ENCODE data around the gene CHRNA7.

The CHRNA7 gene

DNA sequence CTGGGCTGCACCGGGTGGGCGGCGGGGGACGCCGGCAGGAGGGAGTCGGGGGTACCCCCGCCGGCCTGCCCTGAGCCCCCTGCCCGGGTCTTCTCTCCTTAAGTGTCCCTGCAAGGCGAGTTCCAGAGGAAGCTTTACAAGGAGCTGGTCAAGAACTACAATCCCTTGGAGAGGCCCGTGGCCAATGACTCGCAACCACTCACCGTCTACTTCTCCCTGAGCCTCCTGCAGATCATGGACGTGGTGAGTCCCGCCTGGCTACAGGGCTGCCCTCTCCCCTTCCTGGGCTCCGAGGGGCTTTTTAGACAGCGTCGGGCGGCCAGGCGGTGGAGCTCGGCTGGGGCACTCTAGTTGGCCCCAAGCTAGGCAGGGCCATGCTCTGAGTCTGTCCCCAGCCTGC is 480 bp downstream of the CHRNA7 start:
- Histone ChIP-seq H3K27me3 (ENCODE audit: low read depth, low read length) (peaks cover 5% of the 10 kb centered on the region), H3K9me3 (ENCODE audit: control insufficient read depth in 1 of 2, low read length in 2 of 2) (no peaks in the 10 kb centered on the region), H3K4me3 (ENCODE audit: low read depth in 1 of 2, low read length in 2 of 2) (peak overlapping the region; percentile 41 to 70), H3K4me1 (ENCODE audit: control insufficient read depth in 1 of 2, insufficient read depth in 2 of 2, low read length in 2 of 2) (peaks cover 0 to 19% of the 10 kb centered on the region in 2 donors), H3K27ac (ENCODE audit: low read length) (no peak overlapping the region), H3K36me3 (ENCODE audit: control insufficient read depth in 1 of 2, insufficient read depth in 2 of 2, low read length in 2 of 2) (no peaks in the 10 kb centered on the region)

DNA sequence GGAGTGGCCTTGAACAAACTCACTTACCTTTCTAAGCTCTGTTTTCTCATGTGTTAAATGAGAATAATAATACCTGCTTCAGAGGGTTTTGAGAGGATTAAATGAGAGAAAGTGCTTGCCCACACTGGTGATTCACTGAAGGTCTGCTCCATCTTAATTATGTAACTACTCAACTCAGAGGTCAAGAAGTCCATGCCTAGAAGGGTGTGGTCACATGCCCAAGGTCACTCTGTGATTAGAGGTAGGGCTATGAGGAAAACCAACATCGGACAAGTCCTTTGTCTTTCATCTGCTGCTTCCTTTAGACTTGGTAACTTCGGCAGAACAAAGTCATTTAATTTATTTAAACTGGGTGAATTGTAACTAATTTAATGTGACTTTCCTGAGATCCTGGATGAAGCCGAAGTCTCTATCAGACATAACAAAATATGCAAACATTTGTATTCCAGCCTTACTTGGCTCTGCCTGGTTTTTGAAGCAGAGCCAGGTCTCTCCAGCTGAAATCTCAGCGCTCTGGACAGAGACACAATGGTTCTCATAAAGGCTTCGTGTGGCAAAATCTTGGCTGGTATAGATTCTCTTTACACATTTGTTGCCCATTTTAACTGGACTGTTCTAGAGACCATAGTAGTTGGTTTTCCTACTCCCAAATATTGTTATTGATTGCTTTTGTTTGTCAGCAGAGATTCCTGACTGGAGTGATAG is 3.0 kb downstream of the CHRNA7 start:
- peaks cover 5% of the 10 kb centered on the region for H3K27me3 ChIP-seq (ENCODE audit: low read depth, low read length)
- H3K4me1 ChIP-seq (ENCODE audit: control insufficient read depth in 1 of 2, insufficient read depth in 2 of 2, low read length in 2 of 2) = peaks cover 0 to 19% of the 10 kb centered on the region in 2 donors
- no peaks in the 10 kb centered on the region for H3K9me3 ChIP-seq (ENCODE audit: control insufficient read depth in 1 of 2, low read length in 2 of 2)
- no peak overlapping the region for H3K27ac ChIP-seq (ENCODE audit: low read length)
- H3K4me3 ChIP-seq (ENCODE audit: low read depth in 1 of 2, low read length in 2 of 2) = no peak overlapping the region
- H3K36me3 ChIP-seq (ENCODE audit: control insufficient read depth in 1 of 2, insufficient read depth in 2 of 2, low read length in 2 of 2) = no peaks in the 10 kb centered on the region

DNA sequence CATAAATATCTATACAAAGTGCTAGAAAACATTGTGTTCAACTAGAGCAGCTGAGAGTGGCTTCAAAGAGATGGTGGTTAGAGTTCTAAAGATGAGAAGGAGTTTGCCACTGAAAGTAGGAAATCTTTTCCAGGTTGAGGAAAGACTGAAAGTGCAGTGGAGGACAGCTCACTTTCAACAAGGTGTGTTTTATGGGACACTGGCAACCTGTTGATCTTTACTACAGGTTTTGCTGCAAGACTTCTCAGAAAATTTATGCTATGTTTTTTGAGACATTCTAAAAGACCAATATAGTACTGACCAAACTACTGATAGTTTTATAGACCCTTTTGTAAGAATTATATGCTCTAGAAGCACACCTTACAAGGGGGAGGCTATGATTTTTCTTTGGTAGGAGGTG is 3.8 kb downstream of the CHRNA7 start:
- no peaks in the 10 kb centered on the region for H3K9me3 ChIP-seq (ENCODE audit: control insufficient read depth in 1 of 2, low read length in 2 of 2)

DNA sequence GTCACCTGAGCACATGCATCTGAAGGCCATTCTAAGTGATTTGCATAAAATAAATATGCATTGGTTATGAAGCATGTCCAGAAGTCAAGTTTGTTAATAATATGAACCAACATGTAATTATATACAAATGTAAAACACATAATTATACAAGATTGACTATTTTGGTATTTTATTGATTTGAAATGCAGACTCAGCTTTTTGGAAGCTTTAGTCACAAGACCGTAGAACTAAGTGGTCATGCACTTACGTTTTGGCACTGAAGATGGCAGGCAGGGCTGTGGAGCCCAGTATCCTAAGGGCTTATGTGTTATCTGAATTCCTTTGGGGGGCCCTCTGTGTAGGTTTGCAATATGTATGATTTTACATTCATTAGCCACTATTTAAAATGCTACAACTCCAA is 5.0 kb downstream of the CHRNA7 start:
- H3K27ac ChIP-seq (ENCODE audit: low read length) = no peak overlapping the region
- no peaks in the 10 kb centered on the region for H3K36me3 ChIP-seq (ENCODE audit: control insufficient read depth in 1 of 2, insufficient read depth in 2 of 2, low read length in 2 of 2)
- H3K4me1 ChIP-seq (ENCODE audit: control insufficient read depth in 1 of 2, insufficient read depth in 2 of 2, low read length in 2 of 2) = peaks cover 0 to 8% of the 10 kb centered on the region in 2 donors
- no peaks in the 10 kb centered on the region for H3K9me3 ChIP-seq (ENCODE audit: control insufficient read depth in 1 of 2, low read length in 2 of 2)
- no peak overlapping the region for H3K4me3 ChIP-seq (ENCODE audit: low read depth in 1 of 2, low read length in 2 of 2)
- no peaks in the 10 kb centered on the region for H3K27me3 ChIP-seq (ENCODE audit: low read depth, low read length)

More for the DNA sequence above, 3.8 kb downstream of the CHRNA7 start:
- Histone ChIP-seq H3K27me3 (ENCODE audit: low read depth, low read length) (peaks cover 2% of the 10 kb centered on the region), H3K4me1 (ENCODE audit: control insufficient read depth in 1 of 2, insufficient read depth in 2 of 2, low read length in 2 of 2) (peaks cover 0 to 16% of the 10 kb centered on the region in 2 donors), H3K36me3 (ENCODE audit: control insufficient read depth in 1 of 2, insufficient read depth in 2 of 2, low read length in 2 of 2) (no peaks in the 10 kb centered on the region), H3K4me3 (ENCODE audit: low read depth in 1 of 2, low read length in 2 of 2) (no peak overlapping the region), H3K27ac (ENCODE audit: low read length) (no peak overlapping the region)

DNA sequence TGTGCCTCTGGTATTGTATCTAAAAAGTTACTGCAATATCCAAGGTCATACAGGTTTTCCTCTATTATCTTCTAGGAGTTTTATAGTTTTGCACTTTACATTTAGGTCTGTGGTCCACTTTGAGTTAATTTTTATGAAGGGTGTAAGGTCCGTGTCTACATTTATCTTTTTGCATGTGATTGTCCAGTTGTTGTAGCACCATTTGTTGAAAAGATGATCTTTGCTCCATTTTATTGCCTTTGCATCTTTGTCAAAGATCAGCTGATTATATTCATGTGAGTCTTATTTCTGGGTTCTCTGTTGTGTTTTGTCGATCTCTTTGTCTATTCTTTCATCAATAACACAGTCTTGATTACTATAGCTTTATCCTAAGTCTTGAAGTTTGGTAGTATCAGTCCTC is 6.7 kb downstream of the CHRNA7 start:
- Histone ChIP-seq H3K4me3 (ENCODE audit: low read depth in 1 of 2, low read length in 2 of 2) (no peak overlapping the region), H3K4me1 (ENCODE audit: control insufficient read depth in 1 of 2, insufficient read depth in 2 of 2, low read length in 2 of 2) (no peaks in the 10 kb centered on the region), H3K27ac (ENCODE audit: low read length) (no peak overlapping the region), H3K36me3 (ENCODE audit: control insufficient read depth in 1 of 2, insufficient read depth in 2 of 2, low read length in 2 of 2) (no peaks in the 10 kb centered on the region), H3K9me3 (ENCODE audit: control insufficient read depth in 1 of 2, low read length in 2 of 2) (no peaks in the 10 kb centered on the region), H3K27me3 (ENCODE audit: low read depth, low read length) (no peaks in the 10 kb centered on the region)

DNA sequence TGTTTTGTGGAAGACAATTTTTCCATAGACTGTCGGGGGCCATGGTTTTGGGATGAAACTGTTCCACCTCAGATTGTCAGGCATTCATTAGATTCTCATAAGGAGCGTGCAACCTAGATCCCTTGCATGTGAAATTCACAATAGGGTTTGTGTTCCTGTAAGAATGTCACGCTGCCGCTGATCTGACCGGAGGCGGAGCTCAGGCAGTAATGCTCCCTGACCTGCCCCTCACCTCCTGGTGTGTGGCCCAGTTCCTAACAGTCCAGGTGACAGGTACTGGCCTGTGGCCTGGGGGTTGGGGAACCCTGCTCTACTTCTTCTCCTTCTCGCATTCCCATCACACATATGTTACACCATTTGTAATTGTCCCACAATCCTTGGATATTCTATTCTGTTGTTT is 11.0 kb downstream of the CHRNA7 start:
- H3K4me1 ChIP-seq (ENCODE audit: control insufficient read depth in 1 of 2, insufficient read depth in 2 of 2, low read length in 2 of 2) = no peaks in the 10 kb centered on the region
- no peaks in the 10 kb centered on the region for H3K9me3 ChIP-seq (ENCODE audit: control insufficient read depth in 1 of 2, low read length in 2 of 2)
- H3K36me3 ChIP-seq (ENCODE audit: control insufficient read depth in 1 of 2, insufficient read depth in 2 of 2, low read length in 2 of 2) = no peaks in the 10 kb centered on the region
- no peak overlapping the region for H3K4me3 ChIP-seq (ENCODE audit: low read depth in 1 of 2, low read length in 2 of 2)
- H3K27ac ChIP-seq (ENCODE audit: low read length) = no peak overlapping the region
- H3K27me3 ChIP-seq (ENCODE audit: low read depth, low read length) = no peaks in the 10 kb centered on the region

DNA sequence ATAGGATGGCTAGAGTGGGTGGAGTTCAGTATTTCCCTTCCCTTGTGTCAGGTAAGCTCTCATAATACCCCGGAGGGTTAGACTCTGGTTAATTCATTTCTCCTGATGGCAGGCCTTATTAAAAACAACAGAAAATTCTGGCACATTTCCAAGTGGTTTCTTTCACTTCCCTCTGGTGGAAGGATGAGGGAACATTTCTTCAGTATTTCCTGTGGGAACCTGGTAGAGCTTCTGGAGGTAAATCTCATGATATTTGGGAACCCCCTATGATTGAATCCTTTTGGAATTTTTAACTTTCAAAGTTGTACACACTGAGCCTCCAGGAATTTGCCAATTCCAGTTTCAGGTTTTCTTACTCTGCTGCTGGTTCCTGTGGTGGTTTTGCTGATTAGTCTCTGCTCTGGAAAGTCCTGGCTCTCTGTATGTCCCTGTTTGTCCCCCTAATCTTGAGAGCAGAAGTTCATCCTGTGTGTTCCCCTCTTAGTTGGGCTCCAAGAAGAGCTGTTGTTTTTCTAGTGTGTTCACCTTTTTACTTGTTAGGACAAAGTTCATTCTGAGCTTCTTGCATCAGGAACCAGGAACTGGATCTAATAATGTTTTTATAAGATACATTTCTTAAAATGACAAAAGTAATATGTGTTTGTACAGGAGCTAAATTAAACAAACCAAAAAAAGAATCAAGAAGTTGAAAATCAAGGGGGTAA is 12.1 kb downstream of the CHRNA7 start:
- Histone ChIP-seq H3K27ac (ENCODE audit: low read length) (peak overlapping the region; percentile 42), H3K4me1 (ENCODE audit: control insufficient read depth in 1 of 2, insufficient read depth in 2 of 2, low read length in 2 of 2) (no peaks in the 10 kb centered on the region)

DNA sequence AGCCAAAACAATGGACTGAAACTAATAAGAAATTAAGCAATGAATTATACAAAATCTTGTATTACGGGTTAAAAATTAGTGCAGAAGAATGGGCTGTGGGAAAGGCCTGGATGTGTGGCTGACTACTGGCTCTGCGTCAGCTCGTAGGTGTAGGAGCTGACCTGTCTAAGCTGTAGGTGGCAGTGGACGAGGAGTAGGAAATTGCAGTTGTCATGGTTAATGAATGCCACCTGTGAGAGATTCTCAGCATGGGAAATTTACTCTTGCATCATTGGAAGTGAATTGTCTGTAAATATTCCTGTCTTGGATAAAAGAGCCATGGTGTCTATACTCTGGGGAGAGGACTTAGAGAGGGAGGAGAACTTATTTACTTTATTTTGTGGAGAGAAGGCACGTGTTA is 23.4 kb downstream of the CHRNA7 start:
- Histone ChIP-seq H3K27me3 (ENCODE audit: low read depth, low read length) (no peaks in the 10 kb centered on the region), H3K9me3 (ENCODE audit: control insufficient read depth in 1 of 2, low read length in 2 of 2) (no peaks in the 10 kb centered on the region), H3K27ac (ENCODE audit: low read length) (no peak overlapping the region), H3K36me3 (ENCODE audit: control insufficient read depth in 1 of 2, insufficient read depth in 2 of 2, low read length in 2 of 2) (no peaks in the 10 kb centered on the region), H3K4me1 (ENCODE audit: control insufficient read depth in 1 of 2, insufficient read depth in 2 of 2, low read length in 2 of 2) (no peaks in the 10 kb centered on the region), H3K4me3 (ENCODE audit: low read depth in 1 of 2, low read length in 2 of 2) (no peak overlapping the region)

More for the DNA sequence above, 12.1 kb downstream of the CHRNA7 start:
- Histone ChIP-seq H3K4me3 (ENCODE audit: low read depth in 1 of 2, low read length in 2 of 2) (no peak overlapping the region), H3K36me3 (ENCODE audit: control insufficient read depth in 1 of 2, insufficient read depth in 2 of 2, low read length in 2 of 2) (no peaks in the 10 kb centered on the region), H3K27me3 (ENCODE audit: low read depth, low read length) (no peaks in the 10 kb centered on the region), H3K9me3 (ENCODE audit: control insufficient read depth in 1 of 2, low read length in 2 of 2) (no peaks in the 10 kb centered on the region)

DNA sequence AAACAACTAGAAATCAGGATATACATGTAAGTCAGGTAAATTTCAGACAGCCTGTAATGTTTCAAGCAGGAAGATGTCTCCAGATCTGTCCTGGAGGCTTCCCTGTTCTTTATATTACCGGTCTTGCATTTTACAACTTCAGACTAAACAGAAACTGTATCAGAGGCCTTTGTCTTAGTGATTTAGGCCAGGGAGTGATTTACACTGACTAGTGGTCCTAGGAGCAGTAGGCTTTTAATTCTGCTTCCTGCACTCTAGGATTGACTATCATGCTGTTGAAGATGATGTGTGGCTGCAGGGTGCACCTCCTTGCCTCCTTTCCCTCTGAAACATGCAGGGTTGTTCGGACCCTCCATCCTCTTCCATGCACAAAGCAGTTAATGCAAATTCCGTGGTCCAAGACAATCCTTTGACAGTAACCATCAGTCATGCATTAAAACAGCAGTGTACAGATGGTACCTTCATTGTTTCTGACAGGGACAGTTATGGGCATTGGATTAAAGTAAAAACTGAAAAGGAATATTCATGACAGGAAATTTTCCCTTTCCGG is 27.6 kb downstream of the CHRNA7 start:
- Histone ChIP-seq H3K27me3 (ENCODE audit: low read depth, low read length) (no peaks in the 10 kb centered on the region), H3K27ac (ENCODE audit: low read length) (no peak overlapping the region), H3K9me3 (ENCODE audit: control insufficient read depth in 1 of 2, low read length in 2 of 2) (no peaks in the 10 kb centered on the region), H3K4me1 (ENCODE audit: control insufficient read depth in 1 of 2, insufficient read depth in 2 of 2, low read length in 2 of 2) (no peaks in the 10 kb centered on the region), H3K4me3 (ENCODE audit: low read depth in 1 of 2, low read length in 2 of 2) (no peak overlapping the region), H3K36me3 (ENCODE audit: control insufficient read depth in 1 of 2, insufficient read depth in 2 of 2, low read length in 2 of 2) (no peaks in the 10 kb centered on the region)

DNA sequence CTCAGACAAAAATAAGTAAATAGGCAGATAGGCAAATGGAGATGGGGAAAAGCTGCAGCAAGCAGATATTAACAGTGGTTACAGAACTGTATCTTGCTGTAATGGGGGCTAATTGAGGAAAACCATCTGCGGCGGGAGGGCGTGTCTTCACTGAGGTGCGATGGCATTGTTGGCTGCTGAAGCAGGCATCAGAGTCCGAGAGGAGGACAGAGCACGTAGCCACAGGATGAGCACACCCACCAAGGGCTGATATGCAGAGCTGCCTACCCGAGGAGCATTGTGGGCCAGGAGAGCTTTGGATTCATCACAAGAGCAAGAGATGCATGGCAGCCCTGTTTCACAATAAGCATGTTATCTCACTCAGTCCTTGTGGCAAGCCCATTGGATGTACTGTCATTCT is 30.4 kb downstream of the CHRNA7 start:
- Histone ChIP-seq H3K27me3 (ENCODE audit: low read depth, low read length) (no peaks in the 10 kb centered on the region), H3K4me3 (ENCODE audit: low read depth in 1 of 2, low read length in 2 of 2) (no peak overlapping the region), H3K27ac (ENCODE audit: low read length) (no peak overlapping the region), H3K4me1 (ENCODE audit: control insufficient read depth in 1 of 2, insufficient read depth in 2 of 2, low read length in 2 of 2) (no peaks in the 10 kb centered on the region), H3K36me3 (ENCODE audit: control insufficient read depth in 1 of 2, insufficient read depth in 2 of 2, low read length in 2 of 2) (no peaks in the 10 kb centered on the region), H3K9me3 (ENCODE audit: control insufficient read depth in 1 of 2, low read length in 2 of 2) (peaks cover 4 to 5% of the 10 kb centered on the region in 2 donors)

DNA sequence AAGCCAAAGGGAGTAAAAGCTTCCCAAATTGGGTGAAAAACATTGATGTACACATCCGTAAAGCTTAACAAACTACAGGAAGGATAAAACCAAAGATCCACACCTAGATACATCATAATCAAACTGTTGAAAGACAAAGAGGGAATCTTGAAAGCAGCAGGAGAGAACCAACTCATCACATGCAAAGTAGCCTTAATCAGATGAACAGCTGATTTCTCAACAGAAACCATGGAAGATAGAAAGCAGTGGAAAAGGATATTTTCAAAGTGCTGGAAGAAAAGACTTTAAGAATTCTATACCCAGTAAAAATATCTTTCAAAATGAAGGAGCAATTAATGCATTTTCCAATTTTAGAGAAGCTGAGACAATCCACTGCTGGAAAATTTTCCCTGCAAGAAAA is 36.8 kb downstream of the CHRNA7 start:
- Histone ChIP-seq H3K9me3 (ENCODE audit: control insufficient read depth in 1 of 2, low read length in 2 of 2) (peaks cover 5 to 30% of the 10 kb centered on the region in 2 donors), H3K27ac (ENCODE audit: low read length) (no peak overlapping the region), H3K4me3 (ENCODE audit: low read depth in 1 of 2, low read length in 2 of 2) (no peak overlapping the region), H3K4me1 (ENCODE audit: control insufficient read depth in 1 of 2, insufficient read depth in 2 of 2, low read length in 2 of 2) (no peaks in the 10 kb centered on the region), H3K36me3 (ENCODE audit: control insufficient read depth in 1 of 2, insufficient read depth in 2 of 2, low read length in 2 of 2) (no peaks in the 10 kb centered on the region), H3K27me3 (ENCODE audit: low read depth, low read length) (no peaks in the 10 kb centered on the region)
